Panc1 (cell line): ENCODE data around the gene ATP1A1. TPM values are rescaled to one million over a fixed set of nuclear protein-coding genes. Genes with fewer than 3 reads are reported as not detected.

ENCODE experiments used
- ATAC-seq: fragments of 200-7000 bp; cut with Tn5 transposase; 2 replicates; pipeline ENCODE4 v1.9.1; 2020; ENCODE audit warnings: mild to moderate bottlenecking, moderate library complexity
- BruUV-seq: library from RNA; stranded (reverse); fragments of 400-500 nt; replicated peaks from 2 replicates; lab custom pipeline; 2021; lab: Mats Ljungman, UMichigan
- CTCF ChIA-PET: fragments of 300-600 bp; sonication (Branson Sonifier 250); formaldehyde crosslinking; loops from one replicate; lab custom pipeline; 2022; ENCODE audit warnings: antibody characterized with exemption; lab: Charles Lee
- POLR2A ChIA-PET: fragments of 300-600 bp; sonication (Branson Sonifier 250); formaldehyde crosslinking; loops from one replicate; lab custom pipeline; 2022; ENCODE audit warnings: antibody characterized with exemption; lab: Charles Lee
- DNase-seq: peaks from one replicate; pipeline ENCODE4 v3.0.0-alpha.2; 2010; ENCODE audit warnings: low read depth, low spot score
- H3K27ac ChIP-seq: 2 replicates; pipeline ENCODE4 v1.5.1; 2011; ENCODE audit warnings: mild to moderate bottlenecking, low read length, inconsistent platforms
- H3K27me3 ChIP-seq: fragments of 200-500 bp; sonication (Bioruptor generic); 2 replicates; pipeline ENCODE4 v1.6.0; 2014; ENCODE audit warnings: low read length, inconsistent platforms; ENCODE audit not compliant: control insufficient read depth, insufficient read depth
- H3K36me3 ChIP-seq: fragments of 200-500 bp; sonication (Bioruptor generic); 2 replicates; pipeline ENCODE4 v1.5.1; 2014; ENCODE audit warnings: inconsistent platforms, mild to moderate bottlenecking, low read length, moderate library complexity; ENCODE audit not compliant: control insufficient read depth, insufficient read depth
- H3K4me1 ChIP-seq: 2 replicates; pipeline ENCODE4 v1.5.1; 2011; ENCODE audit warnings: inconsistent platforms, mild to moderate bottlenecking, low read length, moderate library complexity; ENCODE audit not compliant: control insufficient read depth, insufficient read depth
- H3K4me3 ChIP-seq, 2 experiments: 2 replicates each; pipeline ENCODE4 v1.5.1; 2011 to 2012; ENCODE audit warnings: low read depth in 2 of 2, low read length in 2 of 2, mild to moderate bottlenecking in 2 of 2, inconsistent platforms in 1 of 2, moderate library complexity in 1 of 2
- H3K9me3 ChIP-seq: fragments of 200-500 bp; sonication (Bioruptor generic); 2 replicates; pipeline ENCODE4 v1.5.1; 2014; ENCODE audit warnings: low read depth, mild to moderate bottlenecking, inconsistent platforms, low read length, moderate library complexity; ENCODE audit not compliant: control insufficient read depth, insufficient read depth
- POLR2AphosphoS5 ChIP-seq: IDR thresholded peaks from 2 replicates; pipeline ENCODE4 v1.6.1; 2012; ENCODE audit warnings: mild to moderate bottlenecking, low read depth, low read length, moderate library complexity
- SIN3A ChIP-seq: IDR thresholded peaks from 2 replicates; pipeline ENCODE4 v1.6.1; 2012; ENCODE audit warnings: low read depth, mild to moderate bottlenecking, low read length, moderate library complexity, borderline replicate concordance; ENCODE audit not compliant: insufficient read depth
- TCF7L2 ChIP-seq: IDR thresholded peaks from 2 replicates; pipeline ENCODE4 v1.6.1; 2011; ENCODE audit warnings: mild to moderate bottlenecking, low read depth, low read length, inconsistent platforms
- in situ Hi-C: cut with HindIII; loops from 2 replicates; pipeline ENCODE4 v1.10.0; 2016; ENCODE audit warnings: low sequenced_read_pairs, low pct_unique_long_range_greater_than_20kb
- intact Hi-C: fragments of 100-400 bp; cut with micrococcal nuclease; formaldehyde crosslinking; loops from one replicate; pipeline ENCODE4 v1.10.0; 2022; ENCODE audit not compliant: unreplicated experiment
- total RNA-seq: library from RNA; stranded (reverse); gene quantifications from one replicate; pipeline ENCODE4 v1.2.1, GENCODE V29; 2021; ENCODE audit not compliant: unreplicated experiment
- TF ChIP-seq, protein P1 (sequence below): fragments of 450-650 bp; IDR thresholded peaks from 2 replicates; pipeline ENCODE4 v1.5.1; 2017; ENCODE audit warnings: mild to moderate bottlenecking
- TF ChIP-seq, protein P2 (sequence below), 2 experiments: IDR thresholded peaks; 2 replicates each; pipeline ENCODE4 v1.6.1; 2011 to 2012; ENCODE audit warnings: low read depth in 2 of 2, control low read depth in 1 of 2, low read length in 1 of 2, mild to moderate bottlenecking in 1 of 2, moderate library complexity in 1 of 2; ENCODE audit not compliant: insufficient read depth in 1 of 2

ATP1A1 gene
- total RNA-seq, 1 experiment from 2014 or later: 131 TPM

DNA sequence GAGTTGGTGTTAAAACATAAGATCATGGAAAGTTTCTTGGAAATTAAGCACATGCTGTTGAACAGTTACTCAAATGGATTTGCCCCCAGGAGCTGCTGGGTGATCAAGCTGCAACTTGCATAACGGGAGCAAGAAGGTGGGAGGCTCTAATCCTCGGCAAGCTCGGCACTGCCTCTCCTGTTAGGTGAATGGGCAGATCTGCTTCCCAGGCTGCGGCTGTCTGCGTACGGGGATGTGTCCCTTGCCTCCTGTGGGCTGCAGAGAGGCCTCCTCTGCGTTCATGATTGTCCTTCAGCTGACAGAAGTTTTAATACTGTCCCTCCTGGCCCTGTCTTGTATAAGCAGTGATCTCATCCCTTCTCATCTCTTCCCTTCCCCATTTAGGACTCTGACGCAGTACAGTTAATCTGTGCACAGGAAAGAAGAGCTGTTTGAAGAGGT, 36.7 kb downstream of the ATP1A1 start:
- Histone ChIP-seq H3K9me3 (no peaks in the 10 kb centered on the region), H3K4me1 (no peaks in the 10 kb centered on the region), H3K4me3 (no peak overlapping the region), H3K27ac (no peak overlapping the region), H3K27me3 (no peaks in the 10 kb centered on the region), H3K36me3 (no peaks in the 10 kb centered on the region)
- BruUV-seq: no TSS peak
- intact Hi-C loops (no loop called here), in situ Hi-C loops (no loop called here)
- POLR2A ChIA-PET: no interaction called here
- DNase-seq (no peak), ATAC-seq (no peak)
- CTCF ChIA-PET: no interaction called here
- TF ChIP-seq SIN3A (no peak), TCF7L2 (no peak)
- TF ChIP-seq, protein P1, sequence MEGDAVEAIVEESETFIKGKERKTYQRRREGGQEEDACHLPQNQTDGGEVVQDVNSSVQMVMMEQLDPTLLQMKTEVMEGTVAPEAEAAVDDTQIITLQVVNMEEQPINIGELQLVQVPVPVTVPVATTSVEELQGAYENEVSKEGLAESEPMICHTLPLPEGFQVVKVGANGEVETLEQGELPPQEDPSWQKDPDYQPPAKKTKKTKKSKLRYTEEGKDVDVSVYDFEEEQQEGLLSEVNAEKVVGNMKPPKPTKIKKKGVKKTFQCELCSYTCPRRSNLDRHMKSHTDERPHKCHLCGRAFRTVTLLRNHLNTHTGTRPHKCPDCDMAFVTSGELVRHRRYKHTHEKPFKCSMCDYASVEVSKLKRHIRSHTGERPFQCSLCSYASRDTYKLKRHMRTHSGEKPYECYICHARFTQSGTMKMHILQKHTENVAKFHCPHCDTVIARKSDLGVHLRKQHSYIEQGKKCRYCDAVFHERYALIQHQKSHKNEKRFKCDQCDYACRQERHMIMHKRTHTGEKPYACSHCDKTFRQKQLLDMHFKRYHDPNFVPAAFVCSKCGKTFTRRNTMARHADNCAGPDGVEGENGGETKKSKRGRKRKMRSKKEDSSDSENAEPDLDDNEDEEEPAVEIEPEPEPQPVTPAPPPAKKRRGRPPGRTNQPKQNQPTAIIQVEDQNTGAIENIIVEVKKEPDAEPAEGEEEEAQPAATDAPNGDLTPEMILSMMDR: no peak

DNA sequence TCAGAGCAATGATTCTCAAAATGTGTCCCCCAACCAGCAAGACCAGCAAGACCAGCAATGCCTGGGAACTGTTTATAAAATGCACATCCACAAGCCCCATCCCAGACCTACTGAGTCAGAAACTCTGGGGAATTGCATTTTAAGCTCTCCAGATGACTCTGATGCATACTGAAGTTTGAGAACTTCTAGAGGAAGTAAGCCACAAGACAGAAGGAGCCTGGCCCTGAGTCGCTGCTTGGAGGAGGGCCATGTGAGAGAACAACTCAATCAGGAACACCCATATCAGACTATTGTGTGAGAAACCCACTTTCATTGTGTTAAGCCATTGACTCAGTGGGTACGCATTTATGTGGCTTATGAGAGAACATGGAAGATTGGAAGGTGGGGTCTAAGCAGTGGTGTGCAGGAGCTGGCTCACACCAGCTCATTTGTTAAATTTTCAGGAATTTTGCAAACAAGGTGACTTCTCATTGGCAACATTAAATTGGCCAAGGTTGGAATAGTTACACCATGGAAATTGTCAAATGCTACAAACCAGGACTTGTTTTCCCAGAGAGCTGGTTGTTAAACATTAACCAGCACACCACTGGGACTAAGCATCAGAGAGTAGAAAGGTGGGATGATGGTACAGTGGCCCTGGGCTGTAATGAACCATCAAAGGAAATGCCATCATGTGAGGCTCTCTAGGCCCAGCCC, 38.9 kb downstream of the ATP1A1 start:
- BruUV-seq: no TSS peak
- Histone ChIP-seq H3K9me3 (no peaks in the 10 kb centered on the region), H3K4me3 (no peak overlapping the region), H3K27ac (no peak overlapping the region), H3K4me1 (no peaks in the 10 kb centered on the region), H3K27me3 (no peaks in the 10 kb centered on the region), H3K36me3 (no peaks in the 10 kb centered on the region)
- ChIA-PET CTCF (no interaction called here), POLR2A (no interaction called here)
- ATAC-seq (no peak), DNase-seq (no peak)
- no peak for TF ChIP-seq SIN3A
- TF ChIP-seq, protein P1: no peak
- TF ChIP-seq, protein P2, sequence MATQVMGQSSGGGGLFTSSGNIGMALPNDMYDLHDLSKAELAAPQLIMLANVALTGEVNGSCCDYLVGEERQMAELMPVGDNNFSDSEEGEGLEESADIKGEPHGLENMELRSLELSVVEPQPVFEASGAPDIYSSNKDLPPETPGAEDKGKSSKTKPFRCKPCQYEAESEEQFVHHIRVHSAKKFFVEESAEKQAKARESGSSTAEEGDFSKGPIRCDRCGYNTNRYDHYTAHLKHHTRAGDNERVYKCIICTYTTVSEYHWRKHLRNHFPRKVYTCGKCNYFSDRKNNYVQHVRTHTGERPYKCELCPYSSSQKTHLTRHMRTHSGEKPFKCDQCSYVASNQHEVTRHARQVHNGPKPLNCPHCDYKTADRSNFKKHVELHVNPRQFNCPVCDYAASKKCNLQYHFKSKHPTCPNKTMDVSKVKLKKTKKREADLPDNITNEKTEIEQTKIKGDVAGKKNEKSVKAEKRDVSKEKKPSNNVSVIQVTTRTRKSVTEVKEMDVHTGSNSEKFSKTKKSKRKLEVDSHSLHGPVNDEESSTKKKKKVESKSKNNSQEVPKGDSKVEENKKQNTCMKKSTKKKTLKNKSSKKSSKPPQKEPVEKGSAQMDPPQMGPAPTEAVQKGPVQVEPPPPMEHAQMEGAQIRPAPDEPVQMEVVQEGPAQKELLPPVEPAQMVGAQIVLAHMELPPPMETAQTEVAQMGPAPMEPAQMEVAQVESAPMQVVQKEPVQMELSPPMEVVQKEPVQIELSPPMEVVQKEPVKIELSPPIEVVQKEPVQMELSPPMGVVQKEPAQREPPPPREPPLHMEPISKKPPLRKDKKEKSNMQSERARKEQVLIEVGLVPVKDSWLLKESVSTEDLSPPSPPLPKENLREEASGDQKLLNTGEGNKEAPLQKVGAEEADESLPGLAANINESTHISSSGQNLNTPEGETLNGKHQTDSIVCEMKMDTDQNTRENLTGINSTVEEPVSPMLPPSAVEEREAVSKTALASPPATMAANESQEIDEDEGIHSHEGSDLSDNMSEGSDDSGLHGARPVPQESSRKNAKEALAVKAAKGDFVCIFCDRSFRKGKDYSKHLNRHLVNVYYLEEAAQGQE (IDR thresholded peaks at IDR 0.05; ENCODE audit: insufficient read depth in 1 of 2, low read depth in 2 of 2, low read length in 1 of 2): no peak
- TF ChIP-seq TCF7L2: no peak
- no peak for TF ChIP-seq POLR2AphosphoS5
- in situ Hi-C loops: no loop called here
- intact Hi-C loops: no loop called here
